ENCODE data around the gene ZNF652. TPM values are rescaled to one million over a fixed set of nuclear protein-coding genes. Genes with fewer than 3 reads are reported as not detected.

ZNF652 gene
- total RNA-seq, 2 donors from 2014 or later = 42.6 to 60.0 TPM

- H3K36me3 Mint-ChIP-seq (ENCODE audit: low read depth) = peaks cover 70% of the 10 kb centered on the region
These were observed 45.0 kb upstream of the ZNF652 start for GRCh38 chr17:49407086-49407485.

GRCh38 chr17:49406421-49407061 lies 44.5 kb upstream of the ZNF652 start:
- Histone ChIP-seq H3K4me1 (ENCODE audit: control insufficient read depth, insufficient read depth, low read length) (no peaks in the 10 kb centered on the region), H3K9ac (ENCODE audit: extremely low read depth, low read length, poor library complexity, severe bottlenecking) (no peak overlapping the region), H3K27ac (ENCODE audit: low read depth, low read length) (no peak overlapping the region), H3K27me3 (ENCODE audit: control insufficient read depth, insufficient read depth, low read length, poor library complexity, severe bottlenecking) (no peaks in the 10 kb centered on the region), H3K9me3 (ENCODE audit: control insufficient read depth, low read length) (no peaks in the 10 kb centered on the region), H3K4me3 (ENCODE audit: low read length) (no peak overlapping the region), H3K36me3 (ENCODE audit: control insufficient read depth, insufficient read depth, low read length) (peaks cover 66% of the 10 kb centered on the region)
- Mint-ChIP-seq H3K9me3 (no peaks in the 10 kb centered on the region), H3K27me3 (ENCODE audit: insufficient read depth) (no peaks in the 10 kb centered on the region), H3K4me3 (no peak overlapping the region), H3K27ac (no peak overlapping the region), H3K4me1 (no peaks in the 10 kb centered on the region), H3K36me3 (ENCODE audit: low read depth) (peaks cover 66% of the 10 kb centered on the region)
- 96 to 99% methylated on average over 7 to 9 of the region's 9 CpGs for WGBS, 2 experiments (ENCODE audit: insufficient coverage in 1 of 2, insufficient read length in 1 of 2)
- peak; percentile 7 for DNase-seq
- TF ChIP-seq, protein P1, sequence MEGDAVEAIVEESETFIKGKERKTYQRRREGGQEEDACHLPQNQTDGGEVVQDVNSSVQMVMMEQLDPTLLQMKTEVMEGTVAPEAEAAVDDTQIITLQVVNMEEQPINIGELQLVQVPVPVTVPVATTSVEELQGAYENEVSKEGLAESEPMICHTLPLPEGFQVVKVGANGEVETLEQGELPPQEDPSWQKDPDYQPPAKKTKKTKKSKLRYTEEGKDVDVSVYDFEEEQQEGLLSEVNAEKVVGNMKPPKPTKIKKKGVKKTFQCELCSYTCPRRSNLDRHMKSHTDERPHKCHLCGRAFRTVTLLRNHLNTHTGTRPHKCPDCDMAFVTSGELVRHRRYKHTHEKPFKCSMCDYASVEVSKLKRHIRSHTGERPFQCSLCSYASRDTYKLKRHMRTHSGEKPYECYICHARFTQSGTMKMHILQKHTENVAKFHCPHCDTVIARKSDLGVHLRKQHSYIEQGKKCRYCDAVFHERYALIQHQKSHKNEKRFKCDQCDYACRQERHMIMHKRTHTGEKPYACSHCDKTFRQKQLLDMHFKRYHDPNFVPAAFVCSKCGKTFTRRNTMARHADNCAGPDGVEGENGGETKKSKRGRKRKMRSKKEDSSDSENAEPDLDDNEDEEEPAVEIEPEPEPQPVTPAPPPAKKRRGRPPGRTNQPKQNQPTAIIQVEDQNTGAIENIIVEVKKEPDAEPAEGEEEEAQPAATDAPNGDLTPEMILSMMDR (conservative IDR thresholded peaks at IDR 0.05) = no peak

More at GRCh38 chr17:49407086-49407485, 45.0 kb upstream of the ZNF652 start:
- Mint-ChIP-seq H3K4me3 (no peak overlapping the region), H3K4me1 (no peaks in the 10 kb centered on the region), H3K27ac (no peak overlapping the region), H3K27me3 (ENCODE audit: insufficient read depth) (no peaks in the 10 kb centered on the region), H3K9me3 (no peaks in the 10 kb centered on the region)
- Histone ChIP-seq H3K9ac (ENCODE audit: extremely low read depth, low read length, poor library complexity, severe bottlenecking) (no peak overlapping the region), H3K9me3 (ENCODE audit: control insufficient read depth, low read length) (no peaks in the 10 kb centered on the region), H3K4me3 (ENCODE audit: low read length) (no peak overlapping the region), H3K27ac (ENCODE audit: low read depth, low read length) (no peak overlapping the region), H3K36me3 (ENCODE audit: control insufficient read depth, insufficient read depth, low read length) (peaks cover 71% of the 10 kb centered on the region), H3K27me3 (ENCODE audit: control insufficient read depth, insufficient read depth, low read length, poor library complexity, severe bottlenecking) (no peaks in the 10 kb centered on the region), H3K4me1 (ENCODE audit: control insufficient read depth, insufficient read depth, low read length) (no peaks in the 10 kb centered on the region)
- WGBS, 2 experiments (ENCODE audit: insufficient coverage in 1 of 2, insufficient read length in 1 of 2) = 94 to 95% methylated on average over 6 to 9 of the region's 9 CpGs
- TF ChIP-seq, protein P1 (conservative IDR thresholded peaks at IDR 0.05) = no peak
- peak; percentile 38 for DNase-seq

DNA sequence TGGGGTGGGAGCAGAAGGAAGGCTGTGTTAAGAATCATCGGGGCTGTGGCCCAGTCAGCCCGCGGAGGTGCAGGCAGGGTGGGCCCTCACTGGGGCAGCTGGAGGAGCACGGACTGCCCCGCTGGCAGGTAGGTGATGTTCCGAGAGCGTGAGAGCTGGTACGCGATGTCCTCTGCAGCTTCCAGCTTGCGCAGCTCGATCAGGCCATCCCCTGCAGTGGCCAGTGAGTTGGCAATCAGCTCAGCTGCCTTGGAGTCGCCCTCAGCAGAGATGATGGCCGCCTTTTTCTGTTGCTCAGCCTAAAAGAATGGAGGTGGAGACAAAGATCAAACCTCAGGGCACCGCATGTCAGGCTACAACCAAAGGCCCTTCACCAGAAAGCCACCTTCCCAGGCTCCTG lies 42.9 kb upstream of the ZNF652 start:
- Mint-ChIP-seq H3K4me3 (no peak overlapping the region), H3K27me3 (ENCODE audit: insufficient read depth) (no peaks in the 10 kb centered on the region), H3K9me3 (no peaks in the 10 kb centered on the region), H3K4me1 (no peaks in the 10 kb centered on the region), H3K36me3 (ENCODE audit: low read depth) (peaks cover 56% of the 10 kb centered on the region), H3K27ac (no peak overlapping the region)
- Histone ChIP-seq H3K4me3 (ENCODE audit: low read length) (no peak overlapping the region), H3K27me3 (ENCODE audit: control insufficient read depth, insufficient read depth, low read length, poor library complexity, severe bottlenecking) (no peaks in the 10 kb centered on the region), H3K27ac (ENCODE audit: low read depth, low read length) (no peak overlapping the region), H3K9me3 (ENCODE audit: control insufficient read depth, low read length) (no peaks in the 10 kb centered on the region), H3K9ac (ENCODE audit: extremely low read depth, low read length, poor library complexity, severe bottlenecking) (no peak overlapping the region), H3K4me1 (ENCODE audit: control insufficient read depth, insufficient read depth, low read length) (no peaks in the 10 kb centered on the region), H3K36me3 (ENCODE audit: control insufficient read depth, insufficient read depth, low read length) (peaks cover 53% of the 10 kb centered on the region)
- TF ChIP-seq, protein P1 (conservative IDR thresholded peaks at IDR 0.05) = no peak
- 96 to 100% methylated on average over 10 to 14 of the region's 14 CpGs for WGBS, 2 experiments (ENCODE audit: insufficient coverage in 1 of 2, insufficient read length in 1 of 2)
- DNase-seq = peak; percentile 32
